Measurements from ENCODE around the gene TMEM222. TPM values are rescaled to one million over a fixed set of nuclear protein-coding genes. Genes with fewer than 3 reads are reported as not detected.

The TMEM222 gene
- total and polyA plus RNA-seq, 2 donors = 12.8 to 58.4 TPM

GRCh38 chr1:27299385-27300271 is 22.3 kb upstream of the TMEM222 start:
- DNase-seq (ENCODE audit: extremely low spot score) = peak; percentile 83
- H3K36me3 ChIP-seq (ENCODE audit: insufficient read depth) = no peaks in the 10 kb centered on the region
- 25% methylated on average over 14 of the region's 14 CpGs for WGBS
- no peak overlapping the region for H3K4me3 ChIP-seq (ENCODE audit: low read depth, low read length)
- H3K4me1 ChIP-seq (ENCODE audit: insufficient read depth) = no peaks in the 10 kb centered on the region
- peak overlapping the region; percentile 89 for H3K27ac ChIP-seq (ENCODE audit: low read depth)

- Histone ChIP-seq H3K4me3 (ENCODE audit: low read depth, low read length) (no peak overlapping the region), H3K4me1 (ENCODE audit: insufficient read depth) (no peaks in the 10 kb centered on the region), H3K27ac (ENCODE audit: low read depth) (peak overlapping the region; percentile 89), H3K36me3 (ENCODE audit: insufficient read depth) (no peaks in the 10 kb centered on the region)
- WGBS = 19% methylated on average over 5 of the region's 5 CpGs
- peak; percentile 73 for DNase-seq (ENCODE audit: extremely low spot score)
Measured at GRCh38 chr1:27300341-27301051, 21.5 kb upstream of the TMEM222 start.

- WGBS = 62% methylated on average over 8 of the region's 8 CpGs
- no peaks in the 10 kb centered on the region for H3K36me3 ChIP-seq (ENCODE audit: insufficient read depth)
- no peaks in the 10 kb centered on the region for H3K4me1 ChIP-seq (ENCODE audit: insufficient read depth)
- DNase-seq (ENCODE audit: extremely low spot score) = no peak
- H3K4me3 ChIP-seq (ENCODE audit: low read depth, low read length) = no peak overlapping the region
- peak overlapping the region; percentile 54 for H3K27ac ChIP-seq (ENCODE audit: low read depth)
Measured at GRCh38 chr1:27301052-27301422, 20.9 kb upstream of the TMEM222 start.

GRCh38 chr1:27301582-27302199 is 20.3 kb upstream of the TMEM222 start:
- no peak overlapping the region for H3K27ac ChIP-seq (ENCODE audit: low read depth)
- H3K4me3 ChIP-seq (ENCODE audit: low read depth, low read length) = no peak overlapping the region
- no peak for DNase-seq (ENCODE audit: extremely low spot score)
- 83% methylated on average over 10 of the region's 10 CpGs for WGBS
- H3K36me3 ChIP-seq (ENCODE audit: insufficient read depth) = peaks cover 2% of the 10 kb centered on the region
- H3K4me1 ChIP-seq (ENCODE audit: insufficient read depth) = no peaks in the 10 kb centered on the region

GRCh38 chr1:27302612-27303011 is 19.4 kb upstream of the TMEM222 start:
- Histone ChIP-seq H3K4me3 (ENCODE audit: low read depth, low read length) (no peak overlapping the region), H3K27ac (ENCODE audit: low read depth) (no peak overlapping the region), H3K36me3 (ENCODE audit: insufficient read depth) (peaks cover 2% of the 10 kb centered on the region), H3K4me1 (ENCODE audit: insufficient read depth) (no peaks in the 10 kb centered on the region)
- no peak for DNase-seq (ENCODE audit: extremely low spot score)
- WGBS = 90% methylated on average over 2 of the region's 2 CpGs

GRCh38 chr1:27303509-27303908 is 18.5 kb upstream of the TMEM222 start:
- WGBS = 91% methylated on average over 15 of the region's 15 CpGs
- no peak for DNase-seq (ENCODE audit: extremely low spot score)

GRCh38 chr1:27306071-27306470 is 15.9 kb upstream of the TMEM222 start:
- Histone ChIP-seq H3K4me1 (ENCODE audit: insufficient read depth) (no peaks in the 10 kb centered on the region), H3K4me3 (ENCODE audit: low read depth, low read length) (no peak overlapping the region), H3K36me3 (ENCODE audit: insufficient read depth) (peaks cover 2% of the 10 kb centered on the region), H3K27ac (ENCODE audit: low read depth) (no peak overlapping the region)
- 88% methylated on average over 11 of the region's 11 CpGs for WGBS
- DNase-seq (ENCODE audit: extremely low spot score) = no peak

More at GRCh38 chr1:27303509-27303908, 18.5 kb upstream of the TMEM222 start:
- H3K4me1 ChIP-seq (ENCODE audit: insufficient read depth) = no peaks in the 10 kb centered on the region
- peaks cover 2% of the 10 kb centered on the region for H3K36me3 ChIP-seq (ENCODE audit: insufficient read depth)
- H3K4me3 ChIP-seq (ENCODE audit: low read depth, low read length) = no peak overlapping the region
- no peak overlapping the region for H3K27ac ChIP-seq (ENCODE audit: low read depth)

- 70% methylated on average over 11 of the region's 11 CpGs for WGBS
- DNase-seq (ENCODE audit: extremely low spot score) = no peak
- peaks cover 2% of the 10 kb centered on the region for H3K36me3 ChIP-seq (ENCODE audit: insufficient read depth)
- no peak overlapping the region for H3K4me3 ChIP-seq (ENCODE audit: low read depth, low read length)
- H3K27ac ChIP-seq (ENCODE audit: low read depth) = no peak overlapping the region
- no peaks in the 10 kb centered on the region for H3K4me1 ChIP-seq (ENCODE audit: insufficient read depth)
Measured at GRCh38 chr1:27306892-27307761, 14.8 kb upstream of the TMEM222 start.

- DNase-seq (ENCODE audit: extremely low spot score) = no peak
- 82% methylated on average over 6 of the region's 6 CpGs for WGBS
- Histone ChIP-seq H3K36me3 (ENCODE audit: insufficient read depth) (peaks cover 2% of the 10 kb centered on the region), H3K4me3 (ENCODE audit: low read depth, low read length) (no peak overlapping the region), H3K4me1 (ENCODE audit: insufficient read depth) (no peaks in the 10 kb centered on the region), H3K27ac (ENCODE audit: low read depth) (no peak overlapping the region)
Measured at GRCh38 chr1:27307874-27308598, 13.9 kb upstream of the TMEM222 start.

GRCh38 chr1:27314169-27314568 is 7.8 kb upstream of the TMEM222 start:
- WGBS = 58% methylated on average over 3 of the region's 3 CpGs
- Histone ChIP-seq H3K27ac (ENCODE audit: low read depth) (no peak overlapping the region), H3K4me1 (ENCODE audit: insufficient read depth) (no peaks in the 10 kb centered on the region), H3K4me3 (ENCODE audit: low read depth, low read length) (no peak overlapping the region), H3K36me3 (ENCODE audit: insufficient read depth) (no peaks in the 10 kb centered on the region)
- no peak for DNase-seq (ENCODE audit: extremely low spot score)

- no peak for DNase-seq (ENCODE audit: extremely low spot score)
- 36% methylated on average over 2 of the region's 2 CpGs for WGBS
Measured at GRCh38 chr1:27314737-27315136, 7.2 kb upstream of the TMEM222 start.

GRCh38 chr1:27316860-27317259 is 5.1 kb upstream of the TMEM222 start:
- 80% methylated on average over 5 of the region's 5 CpGs for WGBS
- H3K27ac ChIP-seq (ENCODE audit: low read depth) = no peak overlapping the region
- H3K4me1 ChIP-seq (ENCODE audit: insufficient read depth) = no peaks in the 10 kb centered on the region
- no peak overlapping the region for H3K4me3 ChIP-seq (ENCODE audit: low read depth, low read length)
- H3K36me3 ChIP-seq (ENCODE audit: insufficient read depth) = no peaks in the 10 kb centered on the region
- DNase-seq (ENCODE audit: extremely low spot score) = no peak

More at GRCh38 chr1:27314737-27315136, 7.2 kb upstream of the TMEM222 start:
- H3K4me3 ChIP-seq (ENCODE audit: low read depth, low read length) = no peak overlapping the region
- H3K27ac ChIP-seq (ENCODE audit: low read depth) = no peak overlapping the region
- H3K4me1 ChIP-seq (ENCODE audit: insufficient read depth) = no peaks in the 10 kb centered on the region
- no peaks in the 10 kb centered on the region for H3K36me3 ChIP-seq (ENCODE audit: insufficient read depth)

Measured in urinary bladder (tissue), 4 donors.